ENCODE results near the gene FBXL2.
A peak's percentile ranks its signal among the peaks of the same experiment; 100 is the strongest.

FBXL2 gene

DNA sequence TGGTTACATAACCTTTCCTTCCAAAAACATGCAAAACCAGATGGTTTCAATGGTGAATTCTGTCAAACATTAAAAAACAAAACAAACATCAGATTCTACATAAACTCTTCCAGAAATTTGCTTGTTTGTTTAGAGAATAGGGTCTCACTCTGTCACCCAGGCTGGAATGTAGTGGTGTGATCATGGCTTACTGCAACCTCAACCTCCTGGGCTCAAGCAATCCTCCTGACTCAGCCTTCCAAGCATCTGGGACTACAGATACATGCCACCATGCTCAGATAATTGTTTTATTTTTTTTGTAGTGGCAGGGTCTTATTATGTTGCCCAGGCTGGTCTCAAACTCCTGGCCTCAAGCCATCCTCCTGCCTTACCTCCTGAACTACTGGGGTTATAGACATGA, 36.1 kb downstream of the FBXL2 start:
- H3K4me3 ChIP-seq (ENCODE audit: low read length): no peak overlapping the region
- TF ChIP-seq, protein P1, sequence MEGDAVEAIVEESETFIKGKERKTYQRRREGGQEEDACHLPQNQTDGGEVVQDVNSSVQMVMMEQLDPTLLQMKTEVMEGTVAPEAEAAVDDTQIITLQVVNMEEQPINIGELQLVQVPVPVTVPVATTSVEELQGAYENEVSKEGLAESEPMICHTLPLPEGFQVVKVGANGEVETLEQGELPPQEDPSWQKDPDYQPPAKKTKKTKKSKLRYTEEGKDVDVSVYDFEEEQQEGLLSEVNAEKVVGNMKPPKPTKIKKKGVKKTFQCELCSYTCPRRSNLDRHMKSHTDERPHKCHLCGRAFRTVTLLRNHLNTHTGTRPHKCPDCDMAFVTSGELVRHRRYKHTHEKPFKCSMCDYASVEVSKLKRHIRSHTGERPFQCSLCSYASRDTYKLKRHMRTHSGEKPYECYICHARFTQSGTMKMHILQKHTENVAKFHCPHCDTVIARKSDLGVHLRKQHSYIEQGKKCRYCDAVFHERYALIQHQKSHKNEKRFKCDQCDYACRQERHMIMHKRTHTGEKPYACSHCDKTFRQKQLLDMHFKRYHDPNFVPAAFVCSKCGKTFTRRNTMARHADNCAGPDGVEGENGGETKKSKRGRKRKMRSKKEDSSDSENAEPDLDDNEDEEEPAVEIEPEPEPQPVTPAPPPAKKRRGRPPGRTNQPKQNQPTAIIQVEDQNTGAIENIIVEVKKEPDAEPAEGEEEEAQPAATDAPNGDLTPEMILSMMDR (IDR thresholded peaks at IDR 0.05; ENCODE audit: insufficient read depth, low read depth, low read length, missing control alignments): no peak
- DNase-seq (ENCODE audit: low read depth): no peak

DNA sequence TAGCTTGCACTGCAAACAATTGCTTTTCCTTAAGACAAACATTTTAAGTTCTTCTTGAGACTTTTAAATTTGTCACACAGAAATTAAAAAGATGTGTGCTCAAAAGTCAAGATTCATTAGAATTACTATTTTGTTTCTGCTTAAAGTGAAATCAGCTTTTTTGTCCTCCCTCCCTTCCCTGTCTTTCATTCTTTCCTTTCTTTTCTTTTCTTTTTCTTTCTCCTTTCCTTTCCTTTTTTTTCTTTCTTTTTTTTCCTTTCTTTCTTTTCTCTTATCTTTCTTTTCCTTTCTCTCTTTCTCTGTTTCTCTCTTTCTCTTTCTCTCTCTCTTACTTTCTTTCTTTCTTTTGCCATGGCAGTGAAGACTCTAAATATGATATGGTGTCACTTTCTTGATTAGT, 37.8 kb downstream of the FBXL2 start:
- H3K4me3 ChIP-seq (ENCODE audit: low read length): no peak overlapping the region
- TF ChIP-seq, protein P1 (IDR thresholded peaks at IDR 0.05; ENCODE audit: insufficient read depth, low read depth, low read length, missing control alignments): no peak
- DNase-seq (ENCODE audit: low read depth): no peak

GRCh38 chr3:33315826-33316225, 38.6 kb downstream of the FBXL2 start:
- TF ChIP-seq, protein P1 (IDR thresholded peaks at IDR 0.05; ENCODE audit: insufficient read depth, low read depth, low read length, missing control alignments): no peak
- H3K4me3 ChIP-seq (ENCODE audit: low read length): no peak overlapping the region
- DNase-seq (ENCODE audit: low read depth): peak; percentile 70

- DNase-seq (ENCODE audit: low read depth): no peak
- TF ChIP-seq, protein P1 (IDR thresholded peaks at IDR 0.05; ENCODE audit: insufficient read depth, low read depth, low read length, missing control alignments): no peak
- H3K4me3 ChIP-seq (ENCODE audit: low read length): no peak overlapping the region
These were observed 40.9 kb downstream of the FBXL2 start for GRCh38 chr3:33317963-33318709.

- H3K4me3 ChIP-seq (ENCODE audit: low read length): no peak overlapping the region
- TF ChIP-seq, protein P1 (IDR thresholded peaks at IDR 0.05; ENCODE audit: insufficient read depth, low read depth, low read length, missing control alignments): no peak
- DNase-seq (ENCODE audit: low read depth): no peak
These were observed 41.6 kb downstream of the FBXL2 start for GRCh38 chr3:33318710-33319380.

DNA sequence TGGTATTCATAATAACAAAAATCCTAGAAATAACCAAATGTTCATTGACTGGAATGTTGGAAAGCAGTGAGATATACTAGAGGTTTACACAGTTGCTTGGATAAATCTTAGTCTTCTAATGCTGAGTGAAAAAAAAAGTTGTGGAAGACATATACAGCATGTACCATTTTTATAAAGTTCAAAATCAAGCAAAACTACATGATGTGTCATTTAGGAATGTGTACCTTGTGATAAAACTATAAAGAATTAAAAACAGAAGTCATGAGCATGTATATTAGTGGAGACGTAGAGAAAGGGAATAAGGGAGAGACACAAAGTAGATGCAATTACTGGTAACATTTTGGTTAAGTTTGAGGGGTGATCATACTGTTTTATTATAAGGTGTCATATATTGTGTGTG, 45.2 kb downstream of the FBXL2 start:
- no peak overlapping the region for H3K4me3 ChIP-seq (ENCODE audit: low read length)
- TF ChIP-seq, protein P1 (IDR thresholded peaks at IDR 0.05; ENCODE audit: insufficient read depth, low read depth, low read length, missing control alignments): no peak
- no peak for DNase-seq (ENCODE audit: low read depth)

Data from epithelial cell of esophagus (primary cell).